GM23248 (cell line): ENCODE data around the gene CYP3A5. TPM values are rescaled to one million over a fixed set of nuclear protein-coding genes. Genes with fewer than 3 reads are reported as not detected.

Source experiments
- DNase-seq: peaks from one replicate; pipeline ENCODE4 v3.0.0-alpha.2; 2015
- H2AFZ ChIP-seq: fragments of 200-600 bp; sonication (generic); 2 replicates; pipeline ENCODE4 v1.6.1; 2016; ENCODE audit warnings: antibody characterized with exemption
- H3F3A ChIP-seq: fragments of 200-600 bp; sonication (generic); 2 replicates; pipeline ENCODE4 v1.6.1; 2016; ENCODE audit warnings: mild to moderate bottlenecking, antibody characterized with exemption, mixed run types; ENCODE audit not compliant: insufficient read depth
- H3K27ac ChIP-seq: fragments of 200-600 bp; sonication (generic); 2 replicates; pipeline ENCODE4 v1.5.1; 2016; ENCODE audit warnings: mild to moderate bottlenecking
- H3K27me3 ChIP-seq: fragments of 200-600 bp; sonication (generic); replicated peaks from 2 replicates; pipeline ENCODE4 v1.6.1; 2016; ENCODE audit warnings: mild to moderate bottlenecking; ENCODE audit not compliant: insufficient read depth
- H3K36me3 ChIP-seq: fragments of 200-600 bp; sonication (generic); 2 replicates; pipeline ENCODE4 v1.6.1; 2016; ENCODE audit warnings: low read depth, mild to moderate bottlenecking
- H3K4me1 ChIP-seq: fragments of 200-600 bp; sonication (generic); 2 replicates; pipeline ENCODE4 v1.6.1; 2016; ENCODE audit warnings: mild to moderate bottlenecking; ENCODE audit not compliant: insufficient read depth
- H3K4me2 ChIP-seq: fragments of 200-600 bp; sonication (generic); one replicate; pipeline ENCODE4 v1.6.1; 2016; ENCODE audit warnings: mild to moderate bottlenecking; ENCODE audit not compliant: unreplicated experiment
- H3K4me3 ChIP-seq: fragments of 200-600 bp; sonication (generic); 2 replicates; pipeline ENCODE4 v1.5.1; 2016; ENCODE audit warnings: mild to moderate bottlenecking
- H3K79me2 ChIP-seq: fragments of 200-600 bp; sonication (generic); 2 replicates; pipeline ENCODE4 v1.6.1; 2016; ENCODE audit warnings: mild to moderate bottlenecking; ENCODE audit not compliant: insufficient read depth
- H3K9ac ChIP-seq: fragments of 200-600 bp; sonication (generic); 2 replicates; pipeline ENCODE4 v1.6.1; 2016; ENCODE audit warnings: mild to moderate bottlenecking
- H3K9me2 ChIP-seq: fragments of 200-600 bp; sonication (generic); 2 replicates; pipeline ENCODE4 v1.6.1; 2016; ENCODE audit warnings: mixed run types, mild to moderate bottlenecking, moderate library complexity; ENCODE audit not compliant: insufficient read depth
- H3K9me3 ChIP-seq: fragments of 200-600 bp; sonication (generic); one replicate; pipeline ENCODE4 v1.6.1; 2017; ENCODE audit warnings: low read depth
- H4K20me1 ChIP-seq: fragments of 200-600 bp; sonication (generic); 2 replicates; pipeline ENCODE4 v1.6.0; 2016; ENCODE audit not compliant: insufficient read depth
- EZH2 ChIP-seq: fragments of 200-600 bp; sonication (generic); IDR thresholded peaks from 2 replicates; pipeline ENCODE4 v1.6.1; 2018; ENCODE audit warnings: antibody characterized with exemption, mild to moderate bottlenecking; ENCODE audit not compliant: insufficient read depth, poor library complexity, severe bottlenecking
- EZH2phosphoT487 ChIP-seq: fragments of 200-600 bp; sonication (generic); IDR thresholded peaks from 2 replicates; pipeline ENCODE4 v1.6.1; 2018; ENCODE audit warnings: antibody characterized with exemption, moderate library complexity, mild to moderate bottlenecking, low read depth; ENCODE audit not compliant: insufficient read depth
- WGBS, 2 experiments: methylation state at CpG; one replicate each; pipeline ENCODE4 v1.1.6; 2015 to 2017; ENCODE audit warnings: low lambda C conversion rate in 2 of 2, low coverage in 1 of 2; ENCODE audit errors: missing lambda C conversion rate in 2 of 2; 5-methylcytosine and 5-hydroxymethylcytosine counted together
- in situ Hi-C: fragments of 300-500 bp; cut with MboI; formaldehyde crosslinking; loops from 2 replicates; pipeline ENCODE4 v1.15.0; 2020
- polyA plus RNA-seq: library from polyadenylated mRNA; unstranded; fragments of >200 nt; fragmentation: Nextera tagmentation; extraction: Ambion mirVana; gene quantifications from 2 replicates; pipeline ENCODE4 v1.2.1, GENCODE V29; 2016
- total RNA-seq: library from RNA; depleted of rRNA; stranded (reverse); fragments of >200 nt; shearing (Covaris generic); gene quantifications from 2 replicates; pipeline ENCODE4 v1.2.3, GENCODE V29; 2014

The CYP3A5 gene
- total and polyA plus RNA-seq, 2 experiments from 2014 or later = 0.26 TPM; not detected in 1

GRCh38 chr7:99617192-99617781, 62.5 kb downstream of the CYP3A5 start:
- Histone ChIP-seq H3K4me1 (peaks cover 21% of the 10 kb centered on the region), H3K4me3 (peak overlapping the region; percentile 91), H4K20me1 (no peaks in the 10 kb centered on the region), H3K27ac (peak overlapping the region; percentile 40), H2AFZ (peak overlapping the region; percentile 98), H3K9me3 (no peaks in the 10 kb centered on the region), H3K9ac (peak overlapping the region; percentile 90), H3K4me2 (peak overlapping the region; percentile 85), H3K36me3 (peaks cover 26% of the 10 kb centered on the region), H3K79me2 (peaks cover 48% of the 10 kb centered on the region), H3F3A (peaks cover 25% of the 10 kb centered on the region), H3K9me2 (no peaks in the 10 kb centered on the region), H3K27me3 (no peaks in the 10 kb centered on the region)
- in situ Hi-C loops = no loop called here
- WGBS, 2 experiments = 17 to 22% methylated on average over 21 to 22 of the region's 22 CpGs
- peak; percentile 5 for DNase-seq
- TF ChIP-seq EZH2 (no peak), EZH2phosphoT487 (no peak)

- H3K9me3 ChIP-seq = no peaks in the 10 kb centered on the region
Measured at GRCh38 chr7:99616359-99617191, 63.2 kb downstream of the CYP3A5 start, which contains the start of gene ZSCAN25. Gene ZSCAN25, plus strand, starts transcription at chr7:99616946. Its CDS starts 2,661 bp downstream, at chr7:99619607.

GRCh38 chr7:99615989-99616358, 63.8 kb downstream of the CYP3A5 start:
- H3K4me2 ChIP-seq = peak overlapping the region; percentile 85
- H3K9me2 ChIP-seq = no peaks in the 10 kb centered on the region
- in situ Hi-C loops = no loop called here
- 0 out of 2 replicates have a peak overlapping the region, but pooled peaks have one; percentile 40 for H3K27ac ChIP-seq
- peak overlapping the region; percentile 90 for H3K9ac ChIP-seq
- H3K9me3 ChIP-seq = no peaks in the 10 kb centered on the region
- peak overlapping the region; percentile 98 for H2AFZ ChIP-seq
- peaks cover 25% of the 10 kb centered on the region for H3F3A ChIP-seq
- DNase-seq = no peak
- H3K36me3 ChIP-seq = peaks cover 14% of the 10 kb centered on the region; the same call in 1 of the 2 replicates
- no peaks in the 10 kb centered on the region for H4K20me1 ChIP-seq
- H3K79me2 ChIP-seq = peaks cover 40% of the 10 kb centered on the region
- H3K4me3 ChIP-seq = peak overlapping the region; percentile 91
- peaks cover 21% of the 10 kb centered on the region for H3K4me1 ChIP-seq
- 95 to 97% methylated on average over 5 of the region's 5 CpGs for WGBS, 2 experiments
- no peaks in the 10 kb centered on the region for H3K27me3 ChIP-seq
- TF ChIP-seq EZH2phosphoT487 = no peak
- no peak for TF ChIP-seq EZH2

More at GRCh38 chr7:99616359-99617191, 63.2 kb downstream of the CYP3A5 start, which contains the start of gene ZSCAN25:
- Histone ChIP-seq H3K27me3 (no peaks in the 10 kb centered on the region), H3K9ac (peak within 1 kb of the TSS; percentile 90), H3K9me2 (no peaks in the 10 kb centered on the region), H3K4me2 (peak within 1 kb of the TSS; percentile 85), H3K4me3 (peak within 1 kb of the TSS; percentile 91), H3K36me3 (peaks cover 20% of the 10 kb centered on the region), H4K20me1 (no peaks in the 10 kb centered on the region), H3K79me2 (peaks cover 46% of the 10 kb centered on the region), H3F3A (peaks cover 25% of the 10 kb centered on the region), H3K27ac (peak within 1 kb of the TSS; percentile 40), H3K4me1 (peaks cover 21% of the 10 kb centered on the region), H2AFZ (peak within 1 kb of the TSS; percentile 98)
- DNase-seq = peak; percentile 94
- WGBS, 2 experiments = 2 to 3% methylated on average over 46 to 60 of the region's 60 CpGs
- in situ Hi-C loops = no loop called here
- TF ChIP-seq EZH2phosphoT487 (no peak), EZH2 (no peak)

GRCh38 chr7:99614495-99614894, 65.3 kb downstream of the CYP3A5 start:
- Histone ChIP-seq H3K4me3 (no peak overlapping the region), H3K27ac (no peak overlapping the region), H3F3A (peaks cover 22% of the 10 kb centered on the region), H3K36me3 (peaks cover 5% of the 10 kb centered on the region; the same call in 1 of the 2 replicates), H3K4me1 (peaks cover 21% of the 10 kb centered on the region), H3K9ac (no peak overlapping the region), H2AFZ (no peak overlapping the region), H3K4me2 (no peak overlapping the region), H3K9me3 (no peaks in the 10 kb centered on the region), H3K27me3 (no peaks in the 10 kb centered on the region), H3K9me2 (no peaks in the 10 kb centered on the region), H3K79me2 (peaks cover 26% of the 10 kb centered on the region), H4K20me1 (no peaks in the 10 kb centered on the region)
- in situ Hi-C loops = no loop called here
- no peak for TF ChIP-seq EZH2phosphoT487
- TF ChIP-seq EZH2 = no peak
- WGBS, 2 experiments = 26 to 44% methylated on average over 3 of the region's 3 CpGs
- DNase-seq = no peak
